Suppressor macrophage treated with lipopolysaccharide for 1 hour (primary cell): ENCODE data around the gene CISD2.
"Not testable (repeated sequence)": the region's sequence is repeated elsewhere in the genome, so short reads cannot be mapped to it uniquely, and the experiment has no call there.

Source experiments
- DNase-seq, 3 donors: peaks; one replicate each; pipeline ENCODE4 v3.0.0-alpha.2; 2020 to 2022

The CISD2 gene

GRCh38 chr4:102850370-102850769 is 18.4 kb upstream of the CISD2 start:
- DNase-seq = no peak

- no peak for DNase-seq
Measured at GRCh38 chr4:102858828-102859464, 9.8 kb upstream of the CISD2 start.

- peak; percentile 40 to 44 (median 40) for DNase-seq
Measured at GRCh38 chr4:102860611-102861324, 8.0 kb upstream of the CISD2 start.

- peak; percentile 45 to 73 (median 68) for DNase-seq
Measured at GRCh38 chr4:102862016-102862415, 6.8 kb upstream of the CISD2 start.

- DNase-seq = peak; percentile 20 to 29 (median 24)
Measured at GRCh38 chr4:102862747-102863146, 6.0 kb upstream of the CISD2 start.

GRCh38 chr4:102865327-102865726 is 3.5 kb upstream of the CISD2 start:
- not testable (repeated sequence) for DNase-seq

GRCh38 chr4:102867278-102868152 is 1.3 kb upstream of the CISD2 start:
- peak in 1 of 3 donors; percentile 6 for DNase-seq

GRCh38 chr4:102868153-102868780 is 525 bp upstream of the CISD2 start:
- DNase-seq = no peak

GRCh38 chr4:102869569-102870197 is 891 bp downstream of the CISD2 start:
- DNase-seq = peak; percentile 30 to 51 (median 43)

- DNase-seq = peak in 2 of 3 donors; percentile 30 to 32
Measured at GRCh38 chr4:102871772-102872171, 3.0 kb downstream of the CISD2 start.

- DNase-seq = not testable (repeated sequence)
Measured at GRCh38 chr4:102877477-102878106, 8.8 kb downstream of the CISD2 start.

GRCh38 chr4:102878349-102878748 is 9.6 kb downstream of the CISD2 start:
- peak; percentile 83 to 96 (median 88) for DNase-seq

GRCh38 chr4:102878901-102879300 is 10.1 kb downstream of the CISD2 start:
- DNase-seq = peak in 1 of 3 donors; percentile 3

- DNase-seq = no peak
Measured at GRCh38 chr4:102881343-102881742, 12.6 kb downstream of the CISD2 start.

- DNase-seq = no peak
Measured at GRCh38 chr4:102883278-102883677, 14.5 kb downstream of the CISD2 start.

- DNase-seq = not testable (repeated sequence)
Measured at GRCh38 chr4:102888570-102888969, 19.8 kb downstream of the CISD2 start.

GRCh38 chr4:102889866-102890265 is 21.1 kb downstream of the CISD2 start:
- DNase-seq = not testable (repeated sequence)

GRCh38 chr4:102896547-102896946 is 27.8 kb downstream of the CISD2 start:
- not testable (repeated sequence) for DNase-seq

- not testable (repeated sequence) for DNase-seq
Measured at GRCh38 chr4:102897610-102898009, 28.8 kb downstream of the CISD2 start.

GRCh38 chr4:102901804-102902203 is 33.0 kb downstream of the CISD2 start:
- no peak for DNase-seq

- no peak for DNase-seq
Measured at GRCh38 chr4:102918859-102919258, 50.1 kb downstream of the CISD2 start.

GRCh38 chr4:102919697-102920096 is 50.9 kb downstream of the CISD2 start:
- not testable (repeated sequence) for DNase-seq
